ENCODE measurements around the gene CAMKMT.
"Not testable (repeated sequence)": the region's sequence is repeated elsewhere in the genome, so short reads cannot be mapped to it uniquely, and the experiment has no call there.

CAMKMT gene

GRCh38 chr2:44450082-44450481 lies 88.3 kb downstream of the CAMKMT start:
- DNase-seq: no peak

- no peak for DNase-seq
Observed at GRCh38 chr2:44450806-44451205, 89.1 kb downstream of the CAMKMT start.

- no peak for DNase-seq
Observed at GRCh38 chr2:44452069-44452583, 90.4 kb downstream of the CAMKMT start.

GRCh38 chr2:44453259-44453658 lies 91.5 kb downstream of the CAMKMT start:
- DNase-seq: no peak

GRCh38 chr2:44455877-44456276 lies 94.1 kb downstream of the CAMKMT start:
- no peak for DNase-seq

- DNase-seq: no peak
Observed at GRCh38 chr2:44456946-44457345, 95.2 kb downstream of the CAMKMT start.

- DNase-seq: no peak
Observed at GRCh38 chr2:44459739-44460138, 98.0 kb downstream of the CAMKMT start.

GRCh38 chr2:44462934-44463849 lies 101.4 kb downstream of the CAMKMT start:
- DNase-seq: no peak

- no peak for DNase-seq
Observed at GRCh38 chr2:44464437-44464836, 102.7 kb downstream of the CAMKMT start.

GRCh38 chr2:44470151-44470550 lies 108.4 kb downstream of the CAMKMT start:
- no peak for DNase-seq

GRCh38 chr2:44477657-44478414 lies 116.1 kb downstream of the CAMKMT start:
- no peak for DNase-seq

GRCh38 chr2:44479127-44479887 lies 117.6 kb downstream of the CAMKMT start:
- DNase-seq: no peak

GRCh38 chr2:44480068-44480467 lies 118.3 kb downstream of the CAMKMT start:
- DNase-seq: no peak

GRCh38 chr2:44487052-44487451 lies 125.3 kb downstream of the CAMKMT start:
- DNase-seq: no peak

- DNase-seq: no peak
Observed at GRCh38 chr2:44490726-44491125, 129.0 kb downstream of the CAMKMT start.

- DNase-seq: no peak
Observed at GRCh38 chr2:44494006-44494405, 132.3 kb downstream of the CAMKMT start.

GRCh38 chr2:44495035-44495434 lies 133.3 kb downstream of the CAMKMT start:
- DNase-seq: no peak

GRCh38 chr2:44495544-44495943 lies 133.8 kb downstream of the CAMKMT start:
- no peak for DNase-seq

- DNase-seq: no peak
Observed at GRCh38 chr2:44496130-44496529, 134.4 kb downstream of the CAMKMT start.

GRCh38 chr2:44498551-44498950 lies 136.8 kb downstream of the CAMKMT start:
- no peak for DNase-seq

- not testable (repeated sequence) for DNase-seq
Observed at GRCh38 chr2:44505664-44506063, 143.9 kb downstream of the CAMKMT start.

- DNase-seq: no peak
Observed at GRCh38 chr2:44510246-44510645, 148.5 kb downstream of the CAMKMT start.

- no peak for DNase-seq
Observed at GRCh38 chr2:44515416-44515815, 153.7 kb downstream of the CAMKMT start.
